ENCODE results near the gene GPR17.

GRCh38 chr2:127648321-127648720, 2.4 kb downstream of the GPR17 start:
- TF ChIP-seq CTCF (IDR thresholded peaks at IDR 0.05 in 4 of 5, conservative IDR thresholded peaks at IDR 0.05 in 1 of 5) (no peak), POLR2A (IDR thresholded peaks at IDR 0.05) (no peak)
